Measurements from ENCODE around the gene RAB11FIP4.

The RAB11FIP4 gene

DNA sequence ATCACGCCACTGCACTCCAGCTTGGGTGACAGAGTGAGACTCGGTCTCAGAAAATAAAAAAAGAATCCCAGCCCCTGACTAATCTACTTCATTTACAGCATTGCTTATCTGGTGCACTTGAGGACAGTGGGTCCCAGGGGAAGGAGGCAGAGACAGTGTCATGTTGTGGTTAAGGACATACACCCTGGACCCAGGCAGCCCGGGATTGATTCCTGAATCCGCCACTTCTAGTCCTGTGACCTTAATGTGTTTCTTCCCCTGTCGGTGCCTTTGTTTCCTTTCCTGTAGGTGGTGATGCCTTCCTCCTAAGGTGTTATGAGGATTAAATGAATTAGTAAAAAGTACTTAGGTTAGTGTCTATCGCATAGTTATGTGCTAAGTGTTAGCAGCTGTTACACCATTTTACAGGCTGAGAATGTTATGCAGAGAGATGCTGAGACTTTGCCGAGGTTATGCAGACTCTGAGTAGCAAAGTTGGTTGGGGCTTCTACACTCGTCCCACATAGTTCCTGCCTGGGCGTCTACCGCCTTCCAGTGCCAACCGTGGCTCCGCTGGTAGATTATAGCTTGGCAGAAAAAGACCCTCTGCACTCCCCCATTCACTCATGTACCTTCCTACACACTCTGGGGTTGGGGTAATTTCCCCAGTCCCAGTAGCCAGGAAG, 74.8 kb downstream of the RAB11FIP4 start:
- TF ChIP-seq, protein P1, sequence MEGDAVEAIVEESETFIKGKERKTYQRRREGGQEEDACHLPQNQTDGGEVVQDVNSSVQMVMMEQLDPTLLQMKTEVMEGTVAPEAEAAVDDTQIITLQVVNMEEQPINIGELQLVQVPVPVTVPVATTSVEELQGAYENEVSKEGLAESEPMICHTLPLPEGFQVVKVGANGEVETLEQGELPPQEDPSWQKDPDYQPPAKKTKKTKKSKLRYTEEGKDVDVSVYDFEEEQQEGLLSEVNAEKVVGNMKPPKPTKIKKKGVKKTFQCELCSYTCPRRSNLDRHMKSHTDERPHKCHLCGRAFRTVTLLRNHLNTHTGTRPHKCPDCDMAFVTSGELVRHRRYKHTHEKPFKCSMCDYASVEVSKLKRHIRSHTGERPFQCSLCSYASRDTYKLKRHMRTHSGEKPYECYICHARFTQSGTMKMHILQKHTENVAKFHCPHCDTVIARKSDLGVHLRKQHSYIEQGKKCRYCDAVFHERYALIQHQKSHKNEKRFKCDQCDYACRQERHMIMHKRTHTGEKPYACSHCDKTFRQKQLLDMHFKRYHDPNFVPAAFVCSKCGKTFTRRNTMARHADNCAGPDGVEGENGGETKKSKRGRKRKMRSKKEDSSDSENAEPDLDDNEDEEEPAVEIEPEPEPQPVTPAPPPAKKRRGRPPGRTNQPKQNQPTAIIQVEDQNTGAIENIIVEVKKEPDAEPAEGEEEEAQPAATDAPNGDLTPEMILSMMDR (IDR thresholded peaks at IDR 0.05; ENCODE audit: borderline replicate concordance, insufficient read depth, low read depth, low read length): no peak
- H3K4me3 ChIP-seq (ENCODE audit: low read depth, low read length): no peak overlapping the region

DNA sequence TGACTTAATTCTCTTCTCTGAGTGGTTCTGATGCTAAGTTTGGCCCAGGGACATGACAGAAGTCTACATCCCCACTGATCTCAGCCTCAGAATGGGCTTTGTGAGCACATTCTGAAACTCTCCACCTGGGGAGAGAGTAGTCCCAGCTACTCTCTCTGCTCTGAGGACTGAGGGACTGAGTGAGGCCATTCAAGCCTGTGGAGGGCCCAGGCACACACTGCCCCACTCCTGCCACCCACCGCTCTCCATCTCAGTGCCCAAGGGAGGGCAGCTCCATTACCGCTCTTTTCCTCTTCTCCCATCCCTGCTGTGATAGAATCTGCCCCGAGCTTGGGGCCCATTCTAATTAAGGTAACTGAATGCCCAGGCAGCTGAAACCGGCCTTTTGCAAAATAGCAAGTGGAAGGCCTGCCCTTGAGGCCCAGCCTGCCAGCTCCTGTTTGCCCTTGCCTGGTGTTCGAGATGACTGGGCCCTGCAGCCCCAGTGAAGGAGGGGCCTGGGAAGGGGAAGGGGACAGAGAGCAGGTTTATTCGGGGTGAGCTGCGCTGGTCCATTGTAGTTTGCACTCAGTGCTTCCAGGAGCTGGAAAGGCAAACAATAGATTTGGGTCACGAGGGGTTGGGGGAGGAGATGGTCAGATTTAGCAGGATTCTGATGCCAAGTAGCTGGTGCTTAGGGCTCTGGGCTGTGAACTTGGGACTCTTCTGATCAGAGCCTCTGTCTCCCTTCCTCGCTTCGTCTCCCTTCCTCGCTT, 76.2 kb downstream of the RAB11FIP4 start:
- TF ChIP-seq, protein P1 (IDR thresholded peaks at IDR 0.05; ENCODE audit: borderline replicate concordance, insufficient read depth, low read depth, low read length): no peak
- no peak overlapping the region for H3K4me3 ChIP-seq (ENCODE audit: low read depth, low read length)

DNA sequence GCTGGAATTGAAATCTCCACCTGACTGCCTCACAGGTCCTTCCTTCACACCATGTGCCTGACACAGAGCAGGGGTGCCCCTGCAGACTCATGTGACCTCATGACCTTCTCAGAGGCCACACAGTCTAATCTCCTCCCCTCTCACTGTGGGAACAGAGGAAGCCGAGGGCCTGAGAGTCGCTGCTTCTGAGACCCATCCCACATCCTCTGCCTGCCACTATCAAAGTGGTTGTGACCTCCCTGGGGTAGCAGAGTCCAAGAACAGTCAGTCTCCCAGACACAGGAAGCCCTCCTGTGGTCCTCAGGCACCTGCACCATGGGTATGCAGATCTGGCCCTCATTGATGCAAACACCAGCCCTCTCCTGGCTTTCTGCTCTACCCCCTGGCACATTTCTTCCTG, 78.5 kb downstream of the RAB11FIP4 start:
- H3K4me3 ChIP-seq (ENCODE audit: low read depth, low read length): no peak overlapping the region
- TF ChIP-seq, protein P1 (IDR thresholded peaks at IDR 0.05; ENCODE audit: borderline replicate concordance, insufficient read depth, low read depth, low read length): no peak

DNA sequence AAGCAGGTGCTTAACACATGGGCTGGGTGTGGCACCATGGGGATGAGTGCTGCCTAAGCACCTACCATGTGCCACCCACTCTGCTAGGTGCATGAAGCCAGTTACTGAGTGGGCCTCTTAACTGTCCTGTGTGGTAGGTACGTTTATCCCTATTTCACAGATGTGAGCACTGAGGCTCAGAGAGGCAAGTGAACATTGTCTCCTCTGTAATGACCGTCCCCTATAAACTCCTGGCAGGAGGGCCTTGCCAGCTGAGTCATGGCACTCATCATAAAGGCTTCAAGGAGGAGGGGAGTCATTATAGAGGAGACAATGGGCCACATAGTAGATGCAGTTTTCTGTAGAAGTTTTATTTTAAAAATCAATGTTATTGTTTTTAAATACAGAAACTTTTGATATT, 79.1 kb downstream of the RAB11FIP4 start:
- TF ChIP-seq, protein P1 (IDR thresholded peaks at IDR 0.05; ENCODE audit: borderline replicate concordance, insufficient read depth, low read depth, low read length): no peak
- no peak overlapping the region for H3K4me3 ChIP-seq (ENCODE audit: low read depth, low read length)

DNA sequence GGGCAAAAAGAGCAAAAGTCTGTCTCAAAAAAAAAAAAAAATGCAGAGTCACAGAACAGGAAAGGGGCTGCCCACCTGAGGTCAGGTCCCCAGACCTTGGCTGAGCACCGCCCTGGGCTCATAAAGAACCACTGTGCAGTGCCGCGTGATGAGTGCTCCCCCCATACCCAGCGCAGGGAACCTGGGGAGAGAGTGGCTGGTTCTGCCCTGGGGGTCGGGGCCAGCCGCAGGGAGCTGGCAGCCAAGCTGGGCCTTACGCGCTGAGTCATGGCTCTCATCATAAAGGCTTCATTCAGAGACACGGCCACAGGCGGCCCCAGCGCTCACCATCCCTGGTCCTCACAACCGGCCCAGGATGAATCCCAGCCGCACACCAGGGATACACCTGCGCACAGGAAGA, 80.7 kb downstream of the RAB11FIP4 start:
- TF ChIP-seq, protein P1 (IDR thresholded peaks at IDR 0.05; ENCODE audit: borderline replicate concordance, insufficient read depth, low read depth, low read length): no peak
- no peak overlapping the region for H3K4me3 ChIP-seq (ENCODE audit: low read depth, low read length)

DNA sequence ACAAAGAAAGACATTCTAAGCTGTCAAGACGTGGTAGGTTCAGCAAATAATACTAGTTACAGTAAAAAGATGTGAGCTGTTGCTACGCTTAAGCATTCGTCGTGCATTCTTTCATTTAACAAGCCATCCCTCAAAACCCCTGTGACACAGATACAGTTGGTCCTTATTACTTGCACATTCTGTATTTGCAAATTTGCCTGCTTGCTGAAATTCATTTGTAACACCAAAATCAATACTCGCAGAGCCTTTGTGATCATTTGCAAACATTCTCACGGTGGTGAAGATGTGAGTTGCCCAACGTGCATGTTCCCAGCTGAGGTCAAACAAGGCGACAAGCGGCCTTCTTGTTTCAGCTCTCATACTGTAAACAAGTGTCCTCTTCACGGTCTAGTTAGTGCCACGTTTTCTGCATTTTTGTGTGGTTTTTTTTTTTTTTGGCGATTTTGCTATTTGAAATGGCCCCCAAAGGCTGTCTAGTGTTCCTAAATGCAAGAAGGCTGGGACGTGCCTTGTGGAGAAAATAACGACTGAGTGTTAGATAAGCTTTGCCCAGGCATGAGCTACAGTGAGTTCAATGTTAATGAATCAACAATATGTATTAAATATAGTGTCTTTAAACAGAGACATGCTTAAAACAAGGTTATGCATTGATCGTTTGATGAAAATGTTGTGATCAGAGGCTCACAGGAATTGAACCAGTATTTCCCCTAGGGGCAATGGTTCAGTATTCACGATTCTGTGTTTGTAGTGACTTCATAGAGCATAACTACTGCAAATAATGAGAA, 84.1 kb downstream of the RAB11FIP4 start:
- TF ChIP-seq, protein P1 (IDR thresholded peaks at IDR 0.05; ENCODE audit: borderline replicate concordance, insufficient read depth, low read depth, low read length): no peak
- no peak overlapping the region for H3K4me3 ChIP-seq (ENCODE audit: low read depth, low read length)

Measured in GM12875 (cell line).